HepG2 (cell line): ENCODE data around the gene OPRL1. TPM values are rescaled to one million over a fixed set of nuclear protein-coding genes. Genes with fewer than 3 reads are reported as not detected.

ENCODE experiments used
- HNF4A ChIP-seq: sonication (generic); formaldehyde crosslinking; IDR thresholded peaks from 2 replicates; pipeline ENCODE4 v1.4.0; 2020; ENCODE audit warnings: missing genetic modification reagents
- KLF12 ChIP-seq: sonication (generic); formaldehyde crosslinking; IDR thresholded peaks from 2 replicates; pipeline ENCODE4 v1.4.0; 2020; ENCODE audit warnings: missing genetic modification reagents, borderline replicate concordance
- POGZ ChIP-seq: sonication (generic); formaldehyde crosslinking; IDR thresholded peaks from 2 replicates; pipeline ENCODE4 v1.4.0; 2020; ENCODE audit warnings: mild to moderate bottlenecking, missing genetic modification reagents
- TOE1 ChIP-seq: sonication (generic); formaldehyde crosslinking; IDR thresholded peaks from 2 replicates; pipeline ENCODE4 v1.4.0; 2020; ENCODE audit warnings: mild to moderate bottlenecking, missing genetic modification reagents
- ZFP62 ChIP-seq: sonication (generic); formaldehyde crosslinking; IDR thresholded peaks from 2 replicates; pipeline ENCODE4 v1.4.0; 2020; ENCODE audit warnings: missing genetic modification reagents
- ZNF567 ChIP-seq: sonication (generic); formaldehyde crosslinking; IDR thresholded peaks from 2 replicates; pipeline ENCODE4 v1.8.1; 2023; ENCODE audit warnings: mild to moderate bottlenecking, missing genetic modification reagents, borderline replicate concordance
- ZNF792 ChIP-seq: IDR thresholded peaks from 2 replicates; pipeline ENCODE4 v1.6.1; 2016
- polyA plus RNA-seq, 8 experiments: library from polyadenylated mRNA; depleted of rRNA in 3 of 8; stranded (reverse) in 7 of 8; unstranded in 1 of 8; fragments of >200 nt; fragmentation: Illumina TruSeq in 4 of 8; extraction: Trizol in 4 of 8; gene quantifications; 2 replicates each; pipeline versions ENCODE4 v1.2.1 to v1.2.3, GENCODE V29; 2011 to 2016; ENCODE audit warnings: low read depth in 4 of 8, missing spikeins in 1 of 8, mixed read lengths in 1 of 8; ENCODE audit not compliant: insufficient read depth in 1 of 8
- total RNA-seq, 5 experiments: library from RNA; depleted of rRNA; stranded (reverse); fragments of >200 nt; fragmentation: Illumina TruSeq; extraction: Trizol; gene quantifications; 2 replicates each; pipeline ENCODE4 v1.2.3, GENCODE V29; 2016; ENCODE audit warnings: low read depth in 1 of 5
- TF ChIP-seq, protein P1 (sequence below): sonication (generic); formaldehyde crosslinking; IDR thresholded peaks from 2 replicates; pipeline ENCODE4 v1.4.0; 2020; ENCODE audit warnings: missing genetic modification reagents
- TF ChIP-seq, protein P2 (sequence below): sonication (generic); formaldehyde crosslinking; IDR thresholded peaks from 2 replicates; pipeline ENCODE4 v1.5.0; 2020; ENCODE audit warnings: mild to moderate bottlenecking, missing genetic modification reagents, borderline replicate concordance
- TF ChIP-seq, protein P3 (sequence below): sonication (generic); formaldehyde crosslinking; IDR thresholded peaks from 2 replicates; pipeline ENCODE4 v1.5.0; 2020; ENCODE audit warnings: mild to moderate bottlenecking, missing genetic modification reagents, borderline replicate concordance
- TF ChIP-seq, protein P4 (sequence below): sonication (generic); formaldehyde crosslinking; conservative IDR thresholded peaks from 2 replicates; pipeline ENCODE4 v1.8.0; 2022; ENCODE audit warnings: mild to moderate bottlenecking, moderate library complexity, missing genetic modification reagents
- TF ChIP-seq, protein P5 (sequence below): sonication (generic); formaldehyde crosslinking; conservative IDR thresholded peaks from 2 replicates; pipeline ENCODE4 v1.4.0; 2020; ENCODE audit warnings: missing genetic modification reagents

The OPRL1 gene
- total and polyA plus RNA-seq, 2 of the 13 experiments (the other 11 are each of a cell fraction or from before 2014, with no cell fraction given) = 0.35 to 0.71 TPM

DNA sequence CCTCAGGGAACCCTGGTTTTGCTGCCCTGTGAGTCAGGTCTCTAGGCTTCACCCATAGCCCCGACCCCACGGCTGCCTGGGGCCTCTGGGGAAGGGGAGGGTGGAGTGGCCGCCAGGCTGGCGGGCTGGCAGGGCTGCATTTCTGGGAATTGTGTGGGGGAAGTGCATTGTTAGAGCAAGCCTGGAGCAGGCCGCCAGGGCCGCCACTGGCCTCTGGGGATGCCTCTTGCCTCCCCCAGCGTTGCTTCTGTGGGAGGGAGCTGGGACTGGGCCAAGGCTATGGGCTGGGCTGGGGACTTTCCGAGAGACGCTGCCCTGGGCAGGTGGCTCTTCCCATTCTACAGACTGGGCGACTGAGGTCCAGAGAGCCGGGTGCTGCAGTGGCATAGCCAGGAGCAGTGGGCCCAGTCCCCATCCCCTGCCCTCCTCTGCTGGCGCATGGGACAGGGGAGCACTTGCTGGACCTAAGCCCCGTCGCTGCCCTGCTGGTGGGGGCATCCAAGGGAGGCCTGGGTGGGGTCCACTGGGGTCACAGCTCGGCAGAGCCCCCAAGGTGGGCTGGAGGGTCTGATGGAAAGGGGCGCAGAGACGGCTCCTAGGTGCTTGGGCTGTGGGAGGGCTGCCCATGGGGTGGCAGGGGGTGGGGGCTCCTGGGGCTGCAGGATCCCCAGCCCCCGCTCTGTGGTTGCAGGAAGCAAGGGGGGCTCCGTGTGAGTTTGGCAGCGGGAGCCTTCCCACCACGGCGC lies 23.8 kb upstream of the OPRL1 start (continued):
- TF ChIP-seq, protein P1, sequence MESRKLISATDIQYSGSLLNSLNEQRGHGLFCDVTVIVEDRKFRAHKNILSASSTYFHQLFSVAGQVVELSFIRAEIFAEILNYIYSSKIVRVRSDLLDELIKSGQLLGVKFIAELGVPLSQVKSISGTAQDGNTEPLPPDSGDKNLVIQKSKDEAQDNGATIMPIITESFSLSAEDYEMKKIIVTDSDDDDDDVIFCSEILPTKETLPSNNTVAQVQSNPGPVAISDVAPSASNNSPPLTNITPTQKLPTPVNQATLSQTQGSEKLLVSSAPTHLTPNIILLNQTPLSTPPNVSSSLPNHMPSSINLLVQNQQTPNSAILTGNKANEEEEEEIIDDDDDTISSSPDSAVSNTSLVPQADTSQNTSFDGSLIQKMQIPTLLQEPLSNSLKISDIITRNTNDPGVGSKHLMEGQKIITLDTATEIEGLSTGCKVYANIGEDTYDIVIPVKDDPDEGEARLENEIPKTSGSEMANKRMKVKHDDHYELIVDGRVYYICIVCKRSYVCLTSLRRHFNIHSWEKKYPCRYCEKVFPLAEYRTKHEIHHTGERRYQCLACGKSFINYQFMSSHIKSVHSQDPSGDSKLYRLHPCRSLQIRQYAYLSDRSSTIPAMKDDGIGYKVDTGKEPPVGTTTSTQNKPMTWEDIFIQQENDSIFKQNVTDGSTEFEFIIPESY (CRISPR knock-in tag) = peak; percentile 31; the same call in 1 of the 2 replicates
- TF ChIP-seq POGZ (CRISPR knock-in tag) = 0 out of 2 replicates have a peak, but pooled peaks have one; percentile 14
- TF ChIP-seq, protein P2, sequence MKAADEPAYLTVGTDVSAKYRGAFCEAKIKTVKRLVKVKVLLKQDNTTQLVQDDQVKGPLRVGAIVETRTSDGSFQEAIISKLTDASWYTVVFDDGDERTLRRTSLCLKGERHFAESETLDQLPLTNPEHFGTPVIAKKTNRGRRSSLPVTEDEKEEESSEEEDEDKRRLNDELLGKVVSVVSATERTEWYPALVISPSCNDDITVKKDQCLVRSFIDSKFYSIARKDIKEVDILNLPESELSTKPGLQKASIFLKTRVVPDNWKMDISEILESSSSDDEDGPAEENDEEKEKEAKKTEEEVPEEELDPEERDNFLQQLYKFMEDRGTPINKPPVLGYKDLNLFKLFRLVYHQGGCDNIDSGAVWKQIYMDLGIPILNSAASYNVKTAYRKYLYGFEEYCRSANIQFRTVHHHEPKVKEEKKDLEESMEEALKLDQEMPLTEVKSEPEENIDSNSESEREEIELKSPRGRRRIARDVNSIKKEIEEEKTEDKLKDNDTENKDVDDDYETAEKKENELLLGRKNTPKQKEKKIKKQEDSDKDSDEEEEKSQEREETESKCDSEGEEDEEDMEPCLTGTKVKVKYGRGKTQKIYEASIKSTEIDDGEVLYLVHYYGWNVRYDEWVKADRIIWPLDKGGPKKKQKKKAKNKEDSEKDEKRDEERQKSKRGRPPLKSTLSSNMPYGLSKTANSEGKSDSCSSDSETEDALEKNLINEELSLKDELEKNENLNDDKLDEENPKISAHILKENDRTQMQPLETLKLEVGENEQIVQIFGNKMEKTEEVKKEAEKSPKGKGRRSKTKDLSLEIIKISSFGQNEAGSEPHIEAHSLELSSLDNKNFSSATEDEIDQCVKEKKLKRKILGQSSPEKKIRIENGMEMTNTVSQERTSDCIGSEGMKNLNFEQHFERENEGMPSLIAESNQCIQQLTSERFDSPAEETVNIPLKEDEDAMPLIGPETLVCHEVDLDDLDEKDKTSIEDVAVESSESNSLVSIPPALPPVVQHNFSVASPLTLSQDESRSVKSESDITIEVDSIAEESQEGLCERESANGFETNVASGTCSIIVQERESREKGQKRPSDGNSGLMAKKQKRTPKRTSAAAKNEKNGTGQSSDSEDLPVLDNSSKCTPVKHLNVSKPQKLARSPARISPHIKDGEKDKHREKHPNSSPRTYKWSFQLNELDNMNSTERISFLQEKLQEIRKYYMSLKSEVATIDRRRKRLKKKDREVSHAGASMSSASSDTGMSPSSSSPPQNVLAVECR = peak; percentile 26
- TF ChIP-seq ZFP62 (CRISPR knock-in tag) = no peak
- TF ChIP-seq, protein P3, sequence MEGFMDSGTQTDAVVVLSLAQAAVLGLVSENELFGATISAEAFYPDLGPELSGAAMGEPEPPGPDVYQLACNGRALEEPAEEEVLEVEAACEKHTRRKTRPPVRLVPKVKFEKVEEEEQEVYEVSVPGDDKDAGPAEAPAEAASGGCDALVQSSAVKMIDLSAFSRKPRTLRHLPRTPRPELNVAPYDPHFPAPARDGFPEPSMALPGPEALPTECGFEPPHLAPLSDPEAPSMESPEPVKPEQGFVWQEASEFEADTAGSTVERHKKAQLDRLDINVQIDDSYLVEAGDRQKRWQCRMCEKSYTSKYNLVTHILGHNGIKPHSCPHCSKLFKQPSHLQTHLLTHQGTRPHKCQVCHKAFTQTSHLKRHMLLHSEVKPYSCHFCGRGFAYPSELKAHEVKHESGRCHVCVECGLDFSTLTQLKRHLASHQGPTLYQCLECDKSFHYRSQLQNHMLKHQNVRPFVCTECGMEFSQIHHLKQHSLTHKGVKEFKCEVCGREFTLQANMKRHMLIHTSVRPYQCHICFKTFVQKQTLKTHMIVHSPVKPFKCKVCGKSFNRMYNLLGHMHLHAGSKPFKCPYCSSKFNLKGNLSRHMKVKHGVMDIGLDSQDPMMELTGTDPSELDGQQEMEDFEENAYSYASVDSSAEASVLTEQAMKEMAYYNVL (CRISPR knock-in tag) = peak; percentile 65; the same call in 1 of the 2 replicates
- 0 out of 2 replicates have a peak, but pooled peaks have one; percentile 46 for TF ChIP-seq ZNF567 (CRISPR knock-in tag)
- 0 out of 2 replicates have a peak, but pooled peaks have one; percentile 49 for TF ChIP-seq TOE1 (CRISPR knock-in tag)
- peak; percentile 32; the same call in 1 of the 2 replicates for TF ChIP-seq HNF4A (CRISPR knock-in tag)
- 0 out of 2 replicates have a peak, but pooled peaks have one; percentile 43 for TF ChIP-seq KLF12 (CRISPR knock-in tag)
- peak; percentile 71; the same call in 1 of the 2 replicates for TF ChIP-seq ZNF792 (CRISPR knock-in tag)
- TF ChIP-seq, protein P4, sequence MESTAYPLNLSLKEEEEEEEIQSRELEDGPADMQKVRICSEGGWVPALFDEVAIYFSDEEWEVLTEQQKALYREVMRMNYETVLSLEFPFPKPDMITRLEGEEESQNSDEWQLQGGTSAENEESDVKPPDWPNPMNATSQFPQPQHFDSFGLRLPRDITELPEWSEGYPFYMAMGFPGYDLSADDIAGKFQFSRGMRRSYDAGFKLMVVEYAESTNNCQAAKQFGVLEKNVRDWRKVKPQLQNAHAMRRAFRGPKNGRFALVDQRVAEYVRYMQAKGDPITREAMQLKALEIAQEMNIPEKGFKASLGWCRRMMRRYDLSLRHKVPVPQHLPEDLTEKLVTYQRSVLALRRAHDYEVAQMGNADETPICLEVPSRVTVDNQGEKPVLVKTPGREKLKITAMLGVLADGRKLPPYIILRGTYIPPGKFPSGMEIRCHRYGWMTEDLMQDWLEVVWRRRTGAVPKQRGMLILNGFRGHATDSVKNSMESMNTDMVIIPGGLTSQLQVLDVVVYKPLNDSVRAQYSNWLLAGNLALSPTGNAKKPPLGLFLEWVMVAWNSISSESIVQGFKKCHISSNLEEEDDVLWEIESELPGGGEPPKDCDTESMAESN (CRISPR knock-in tag) = 0 out of 2 replicates have a peak, but pooled peaks have one; percentile 49
- TF ChIP-seq, protein P5, sequence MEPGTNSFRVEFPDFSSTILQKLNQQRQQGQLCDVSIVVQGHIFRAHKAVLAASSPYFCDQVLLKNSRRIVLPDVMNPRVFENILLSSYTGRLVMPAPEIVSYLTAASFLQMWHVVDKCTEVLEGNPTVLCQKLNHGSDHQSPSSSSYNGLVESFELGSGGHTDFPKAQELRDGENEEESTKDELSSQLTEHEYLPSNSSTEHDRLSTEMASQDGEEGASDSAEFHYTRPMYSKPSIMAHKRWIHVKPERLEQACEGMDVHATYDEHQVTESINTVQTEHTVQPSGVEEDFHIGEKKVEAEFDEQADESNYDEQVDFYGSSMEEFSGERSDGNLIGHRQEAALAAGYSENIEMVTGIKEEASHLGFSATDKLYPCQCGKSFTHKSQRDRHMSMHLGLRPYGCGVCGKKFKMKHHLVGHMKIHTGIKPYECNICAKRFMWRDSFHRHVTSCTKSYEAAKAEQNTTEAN (CRISPR knock-in tag) = peak; percentile 72; the same call in 1 of the 2 replicates
